ENCODE measurements around the gene ZXDC. TPM values are rescaled to one million over a fixed set of nuclear protein-coding genes. Genes with fewer than 3 reads are reported as not detected.

ZXDC gene
- total and polyA plus RNA-seq, 2 donors (not counting 1 experiment from before 2014, with no cell fraction given) = 38.9 to 70.9 TPM

DNA sequence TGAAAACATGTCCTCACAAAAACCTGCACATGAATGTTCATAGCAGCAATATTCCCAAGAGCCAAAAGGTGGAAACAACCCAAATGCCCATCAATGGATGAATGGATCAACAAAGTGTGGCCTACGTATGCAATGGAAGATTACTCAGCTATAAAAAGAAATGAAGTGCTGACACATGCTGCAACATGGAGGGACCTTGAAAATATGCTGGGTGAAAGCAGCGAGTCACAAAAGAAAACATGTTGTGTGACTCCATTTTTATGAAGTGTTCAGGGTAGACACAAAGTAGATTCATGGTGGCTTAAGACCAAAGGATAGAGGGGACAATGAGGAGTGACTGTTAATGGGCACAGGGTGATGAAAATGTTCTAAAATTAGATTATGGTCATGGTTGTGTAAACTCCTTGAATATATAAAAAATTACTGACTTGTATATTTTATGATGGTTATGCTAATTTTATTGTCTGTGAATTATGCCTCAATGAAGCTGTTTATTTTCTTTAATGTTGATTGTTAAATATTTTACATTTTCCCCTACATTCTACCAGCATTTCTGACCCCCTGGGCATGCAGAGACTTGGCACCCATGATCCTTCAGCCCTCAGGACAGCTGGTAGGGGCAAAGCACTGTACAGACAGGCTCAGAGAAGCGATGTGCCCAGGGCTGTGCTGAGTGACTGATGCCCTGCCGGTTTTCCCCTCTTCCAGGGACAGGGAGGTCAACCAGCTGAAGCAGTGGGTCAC lies 43.2 kb downstream of the ZXDC start:
- Histone ChIP-seq H3K27ac (ENCODE audit: low read length in 2 of 2) (no peak overlapping the region), H3K4me1 (ENCODE audit: control insufficient read depth in 2 of 2, insufficient read depth in 2 of 2, low read length in 2 of 2) (no peaks in the 10 kb centered on the region), H2AFZ (ENCODE audit: insufficient read depth, low read depth, low read length, poor library complexity, severe bottlenecking) (no peak overlapping the region), H3K9ac (ENCODE audit: low read length) (no peak overlapping the region), H3K9me3 (ENCODE audit: control extremely low read depth in 1 of 3, control insufficient read depth in 2 of 3, insufficient read depth in 1 of 3, low read length in 2 of 3) (peaks cover 0 to 8% (median 6%) of the 10 kb centered on the region in 3 donors), H3K36me3 (replicated peaks in 1 of 2; ENCODE audit: control extremely low read depth in 1 of 2, control insufficient read depth in 1 of 2, extremely low read depth in 1 of 2, insufficient read depth in 2 of 2, low read length in 1 of 2) (peaks cover 0 to 13% of the 10 kb centered on the region in 2 experiments), H4K20me1 (ENCODE audit: control insufficient read depth, insufficient read depth, low read length, poor library complexity, severe bottlenecking) (no peaks in the 10 kb centered on the region), H3K4me3 (ENCODE audit: control extremely low read depth in 1 of 5, extremely low read depth in 1 of 5, insufficient read depth in 1 of 5, low read depth in 2 of 5, low read length in 4 of 5) (no peak overlapping the region), H3K27me3 (replicated peaks in 1 of 4; ENCODE audit: control extremely low read depth in 1 of 4, control insufficient read depth in 3 of 4, insufficient read depth in 4 of 4, low read length in 3 of 4) (no peaks in the 10 kb centered on the region), H3K79me2 (ENCODE audit: control insufficient read depth, insufficient read depth, low read length) (no peaks in the 10 kb centered on the region), H3K4me2 (replicated peaks; ENCODE audit: low read depth, low read length, poor library complexity, severe bottlenecking) (no peak overlapping the region)
- POLR2A ChIA-PET = no interaction called here
- ATAC-seq (ENCODE audit: low read depth) (no peak), DNase-seq (no peak)
- intact Hi-C loops (cut with micrococcal nuclease) = no loop called here
- H3K9me3 Mint-ChIP-seq (ENCODE audit: insufficient read depth) = peaks cover 2% of the 10 kb centered on the region
- H3K4me3 Mint-ChIP-seq = no peak overlapping the region
- TF ChIP-seq, protein P1, sequence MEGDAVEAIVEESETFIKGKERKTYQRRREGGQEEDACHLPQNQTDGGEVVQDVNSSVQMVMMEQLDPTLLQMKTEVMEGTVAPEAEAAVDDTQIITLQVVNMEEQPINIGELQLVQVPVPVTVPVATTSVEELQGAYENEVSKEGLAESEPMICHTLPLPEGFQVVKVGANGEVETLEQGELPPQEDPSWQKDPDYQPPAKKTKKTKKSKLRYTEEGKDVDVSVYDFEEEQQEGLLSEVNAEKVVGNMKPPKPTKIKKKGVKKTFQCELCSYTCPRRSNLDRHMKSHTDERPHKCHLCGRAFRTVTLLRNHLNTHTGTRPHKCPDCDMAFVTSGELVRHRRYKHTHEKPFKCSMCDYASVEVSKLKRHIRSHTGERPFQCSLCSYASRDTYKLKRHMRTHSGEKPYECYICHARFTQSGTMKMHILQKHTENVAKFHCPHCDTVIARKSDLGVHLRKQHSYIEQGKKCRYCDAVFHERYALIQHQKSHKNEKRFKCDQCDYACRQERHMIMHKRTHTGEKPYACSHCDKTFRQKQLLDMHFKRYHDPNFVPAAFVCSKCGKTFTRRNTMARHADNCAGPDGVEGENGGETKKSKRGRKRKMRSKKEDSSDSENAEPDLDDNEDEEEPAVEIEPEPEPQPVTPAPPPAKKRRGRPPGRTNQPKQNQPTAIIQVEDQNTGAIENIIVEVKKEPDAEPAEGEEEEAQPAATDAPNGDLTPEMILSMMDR (IDR thresholded peaks at IDR 0.05) = no peak
- TF ChIP-seq EZH2 (IDR thresholded peaks at IDR 0.05; ENCODE audit: borderline replicate concordance, insufficient read depth, low read depth, low read length, poor library complexity, severe bottlenecking) = no peak
- no peak overlapping the region for H3K27ac Mint-ChIP-seq
- no peaks in the 10 kb centered on the region for H3K4me1 Mint-ChIP-seq
- H3K27me3 Mint-ChIP-seq = no peaks in the 10 kb centered on the region
- CTCF ChIA-PET = no interaction called here
- 88% methylated on average over 4 of the region's 4 CpGs for WGBS (ENCODE audit: insufficient coverage)

DNA sequence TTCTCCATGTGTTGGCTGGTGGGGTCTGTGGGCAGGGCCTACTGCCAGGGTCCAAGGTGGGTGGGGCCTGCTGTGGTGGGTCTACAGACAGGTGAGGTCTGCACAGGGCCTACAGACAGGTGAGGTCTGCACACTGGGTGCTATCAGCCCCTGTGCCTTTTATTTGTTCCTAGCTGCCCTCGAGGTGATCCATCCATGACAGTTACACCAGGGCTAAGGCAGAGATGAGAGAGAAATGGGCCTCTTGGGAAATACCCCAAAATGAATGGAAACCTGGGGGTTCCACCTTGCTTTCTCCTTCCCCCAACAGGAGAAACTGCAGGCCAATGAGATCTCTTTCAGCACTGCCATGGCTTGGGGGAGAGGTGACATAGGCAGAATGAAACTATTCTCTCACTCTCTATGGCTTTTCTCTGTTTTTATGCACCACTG lies 44.6 kb downstream of the ZXDC start:
- no peaks in the 10 kb centered on the region for H3K4me1 Mint-ChIP-seq

More for the DNA sequence above, 44.6 kb downstream of the ZXDC start:
- H3K9ac ChIP-seq (ENCODE audit: low read length) = no peak overlapping the region
- no peaks in the 10 kb centered on the region for H4K20me1 ChIP-seq (ENCODE audit: control insufficient read depth, insufficient read depth, low read length, poor library complexity, severe bottlenecking)
- intact Hi-C loops (cut with micrococcal nuclease) = no loop called here
- H3K27ac ChIP-seq (ENCODE audit: low read length in 2 of 2) = no peak overlapping the region
- H3K4me1 ChIP-seq (ENCODE audit: control insufficient read depth in 2 of 2, insufficient read depth in 2 of 2, low read length in 2 of 2) = no peaks in the 10 kb centered on the region
- 100% methylated on average over 1 of the region's 1 CpG for WGBS (ENCODE audit: insufficient coverage)
- ChIA-PET CTCF (no interaction called here), POLR2A (no interaction called here)
- no peak overlapping the region for H3K4me3 ChIP-seq (ENCODE audit: control extremely low read depth in 1 of 5, extremely low read depth in 1 of 5, insufficient read depth in 1 of 5, low read depth in 2 of 5, low read length in 4 of 5)
- TF ChIP-seq EZH2 (IDR thresholded peaks at IDR 0.05; ENCODE audit: borderline replicate concordance, insufficient read depth, low read depth, low read length, poor library complexity, severe bottlenecking) = no peak
- TF ChIP-seq, protein P1 (IDR thresholded peaks at IDR 0.05) = no peak
- no peak overlapping the region for H2AFZ ChIP-seq (ENCODE audit: insufficient read depth, low read depth, low read length, poor library complexity, severe bottlenecking)
- Mint-ChIP-seq H3K27me3 (no peaks in the 10 kb centered on the region), H3K4me3 (no peak overlapping the region), H3K27ac (no peak overlapping the region), H3K9me3 (ENCODE audit: insufficient read depth) (peaks cover 10% of the 10 kb centered on the region)
- DNase-seq (no peak), ATAC-seq (ENCODE audit: low read depth) (no peak)
- peaks cover 0 to 4% of the 10 kb centered on the region in 2 experiments for H3K36me3 ChIP-seq (replicated peaks in 1 of 2; ENCODE audit: control extremely low read depth in 1 of 2, control insufficient read depth in 1 of 2, extremely low read depth in 1 of 2, insufficient read depth in 2 of 2, low read length in 1 of 2)
- peaks cover 0 to 12% (median 10%) of the 10 kb centered on the region in 3 donors for H3K9me3 ChIP-seq (ENCODE audit: control extremely low read depth in 1 of 3, control insufficient read depth in 2 of 3, insufficient read depth in 1 of 3, low read length in 2 of 3)
- H3K4me2 ChIP-seq (replicated peaks; ENCODE audit: low read depth, low read length, poor library complexity, severe bottlenecking) = no peak overlapping the region
- H3K79me2 ChIP-seq (ENCODE audit: control insufficient read depth, insufficient read depth, low read length) = no peaks in the 10 kb centered on the region
- no peaks in the 10 kb centered on the region for H3K27me3 ChIP-seq (replicated peaks in 1 of 4; ENCODE audit: control extremely low read depth in 1 of 4, control insufficient read depth in 3 of 4, insufficient read depth in 4 of 4, low read length in 3 of 4)
